Thyroid gland (tissue), 4 donors: Measurements from ENCODE around the gene RNF41. TPM values are rescaled to one million over a fixed set of nuclear protein-coding genes. Genes with fewer than 3 reads are reported as not detected.

ENCODE experiments used
- DNase-seq, 2 donors: peaks; one replicate each; pipeline ENCODE4 v3.0.0-alpha.2; 2019
- H3K27ac ChIP-seq, 3 donors: fragments of 200-600 bp; sonication (generic); 1 replicate in 2 of 3; 2 replicates in 1 of 3; pipeline ENCODE4 v1.5.1; 2016 to 2019; ENCODE audit warnings: mild to moderate bottlenecking in 1 of 3, moderate library complexity in 1 of 3
- H3K27me3 ChIP-seq: fragments of 200-600 bp; sonication (generic); one replicate; pipeline ENCODE4 v1.5.1; 2019
- H3K36me3 ChIP-seq, 2 donors: fragments of 200-600 bp; sonication (generic); one replicate each; pipeline ENCODE4 v1.5.1; 2016 to 2019
- H3K4me1 ChIP-seq, 2 donors: fragments of 200-600 bp; sonication (generic); one replicate each; pipeline ENCODE4 v1.5.1; 2017 to 2019
- H3K4me3 ChIP-seq, 3 donors: fragments of 200-600 bp; sonication (generic); replicated peaks in 1 of 3; 1 replicate in 2 of 3; 2 replicates in 1 of 3; pipeline ENCODE4 v1.5.1; 2016; ENCODE audit warnings: mild to moderate bottlenecking in 1 of 3
- H3K9me3 ChIP-seq: fragments of 200-600 bp; sonication (generic); one replicate; pipeline ENCODE4 v1.5.1; 2017
- POLR2A ChIP-seq, 2 donors: fragments of 450-650 bp; IDR thresholded peaks; one replicate each; pipeline ENCODE4 v1.6.1; 2017; ENCODE audit warnings: antibody characterized with exemption in 2 of 2, mild to moderate bottlenecking in 2 of 2, moderate library complexity in 1 of 2
- WGBS, 2 donors: methylation state at CpG; one replicate each; pipeline ENCODE4 v1.1.5; 2017; 5-methylcytosine and 5-hydroxymethylcytosine counted together
- intact Hi-C: fragments of 100-400 bp; cut with DNase I; formaldehyde crosslinking; loops from one replicate; pipeline ENCODE4 v1.15.1; 2023
- total RNA-seq, 4 donors: library from RNA; depleted of rRNA; stranded (reverse); fragments of >200 nt; gene quantifications; one replicate each; pipeline ENCODE4 v1.2.3, GENCODE V29; 2016
- TF ChIP-seq, protein P1 (sequence below), 6 experiments: fragments of 200-600 bp in 3 of 6; fragments of 450-650 bp in 3 of 6; sonication (generic) in 3 of 6; IDR thresholded peaks; one replicate each; pipeline ENCODE4 v1.5.1; 2016 to 2019; ENCODE audit warnings: antibody characterized with exemption in 6 of 6, mild to moderate bottlenecking in 2 of 6, inconsistent platforms in 1 of 6, moderate library complexity in 1 of 6

RNF41 gene
- total RNA-seq, 4 donors from 2014 or later, result 63.4 to 89.7 (median 73.4) TPM

DNA sequence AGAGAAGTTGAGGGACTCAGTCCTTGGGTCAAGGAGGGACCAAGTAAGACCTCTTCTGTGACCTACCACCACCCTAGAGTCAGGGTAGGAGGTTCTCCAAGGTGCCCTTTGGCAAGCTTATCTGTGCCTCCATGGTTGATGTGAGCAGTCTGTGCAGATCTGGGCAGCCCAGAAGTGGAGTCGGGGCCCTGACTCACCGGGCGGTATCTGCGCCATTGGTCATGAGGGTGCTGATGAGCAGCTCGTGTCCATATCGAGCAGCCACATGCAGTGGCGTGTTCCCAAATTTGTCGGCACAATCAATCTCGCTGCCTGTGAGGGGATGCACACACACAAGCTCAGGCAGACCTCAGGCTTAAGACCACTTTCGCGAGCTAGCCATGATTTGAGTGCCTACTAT, 31.4 kb upstream of the RNF41 start:
- H3K36me3 ChIP-seq, result peaks cover 71% of the 10 kb centered on the region in 2 donors
- intact Hi-C loops, result no loop called here
- DNase-seq, result no peak
- H3K4me3 ChIP-seq, result no peak overlapping the region
- H3K9me3 ChIP-seq, result no peaks in the 10 kb centered on the region
- H3K27me3 ChIP-seq, result no peaks in the 10 kb centered on the region
- WGBS, 2 donors, result 92 to 99% methylated on average over 10 to 11 of the region's 11 CpGs
- H3K27ac ChIP-seq, result no peak overlapping the region
- TF ChIP-seq POLR2A (IDR thresholded peaks at IDR 0.05), result no peak
- TF ChIP-seq, protein P1, sequence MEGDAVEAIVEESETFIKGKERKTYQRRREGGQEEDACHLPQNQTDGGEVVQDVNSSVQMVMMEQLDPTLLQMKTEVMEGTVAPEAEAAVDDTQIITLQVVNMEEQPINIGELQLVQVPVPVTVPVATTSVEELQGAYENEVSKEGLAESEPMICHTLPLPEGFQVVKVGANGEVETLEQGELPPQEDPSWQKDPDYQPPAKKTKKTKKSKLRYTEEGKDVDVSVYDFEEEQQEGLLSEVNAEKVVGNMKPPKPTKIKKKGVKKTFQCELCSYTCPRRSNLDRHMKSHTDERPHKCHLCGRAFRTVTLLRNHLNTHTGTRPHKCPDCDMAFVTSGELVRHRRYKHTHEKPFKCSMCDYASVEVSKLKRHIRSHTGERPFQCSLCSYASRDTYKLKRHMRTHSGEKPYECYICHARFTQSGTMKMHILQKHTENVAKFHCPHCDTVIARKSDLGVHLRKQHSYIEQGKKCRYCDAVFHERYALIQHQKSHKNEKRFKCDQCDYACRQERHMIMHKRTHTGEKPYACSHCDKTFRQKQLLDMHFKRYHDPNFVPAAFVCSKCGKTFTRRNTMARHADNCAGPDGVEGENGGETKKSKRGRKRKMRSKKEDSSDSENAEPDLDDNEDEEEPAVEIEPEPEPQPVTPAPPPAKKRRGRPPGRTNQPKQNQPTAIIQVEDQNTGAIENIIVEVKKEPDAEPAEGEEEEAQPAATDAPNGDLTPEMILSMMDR (IDR thresholded peaks at IDR 0.05), result no peak
- H3K4me1 ChIP-seq, result peaks cover 7 to 14% of the 10 kb centered on the region in 2 donors

DNA sequence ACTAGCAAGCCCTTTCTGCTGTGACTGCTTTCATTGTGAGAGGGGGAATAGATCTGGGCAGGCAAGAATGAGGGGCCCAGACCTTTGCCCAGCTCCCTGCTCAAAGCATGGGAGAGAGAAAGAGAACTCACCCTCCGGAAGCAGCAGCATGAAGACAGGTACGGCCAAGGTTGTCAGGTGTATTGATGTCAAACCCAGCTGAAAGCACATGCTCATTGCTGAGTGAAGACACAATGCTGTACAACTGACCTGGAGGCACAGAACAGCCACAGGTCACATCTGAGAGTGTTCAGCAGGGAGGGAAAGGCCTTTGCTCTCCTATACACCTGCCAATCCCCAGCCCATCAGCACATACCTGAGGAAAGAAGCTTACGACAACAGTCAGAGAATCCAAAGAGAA, 30.9 kb upstream of the RNF41 start:
- H3K27me3 ChIP-seq, result no peaks in the 10 kb centered on the region
- no peaks in the 10 kb centered on the region for H3K9me3 ChIP-seq
- peaks cover 7 to 14% of the 10 kb centered on the region in 2 donors for H3K4me1 ChIP-seq
- TF ChIP-seq, protein P1 (IDR thresholded peaks at IDR 0.05), result no peak
- no peak for TF ChIP-seq POLR2A (IDR thresholded peaks at IDR 0.05)
- peaks cover 76% of the 10 kb centered on the region in 2 donors for H3K36me3 ChIP-seq
- H3K27ac ChIP-seq, result no peak overlapping the region
- no peak for DNase-seq
- 88 to 95% methylated on average over 3 of the region's 3 CpGs for WGBS, 2 donors
- no peak overlapping the region for H3K4me3 ChIP-seq
- intact Hi-C loops, result no loop called here

DNA sequence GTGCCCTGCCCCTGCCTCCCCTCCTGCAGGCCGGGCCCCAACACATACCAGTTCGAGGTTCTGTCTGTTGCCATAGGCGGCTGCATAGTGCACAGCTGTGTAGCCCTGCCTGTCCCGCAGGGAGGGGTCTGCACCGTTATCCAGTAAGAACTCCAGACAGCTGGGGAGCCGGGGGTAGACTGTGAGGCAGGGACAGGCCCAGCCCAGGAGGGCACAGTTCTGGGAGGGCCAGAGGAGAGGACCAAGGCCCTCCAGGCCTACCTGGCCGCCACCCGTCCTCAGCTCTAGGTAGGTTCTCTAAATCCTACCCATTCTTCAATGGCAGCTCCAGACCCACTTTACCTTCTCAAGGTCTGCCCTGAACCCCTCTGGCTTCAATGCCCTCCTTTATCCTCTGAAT, 27.0 kb upstream of the RNF41 start:
- intact Hi-C loops, result no loop called here
- Histone ChIP-seq H3K27me3 (no peaks in the 10 kb centered on the region), H3K36me3 (peaks cover 93 to 96% of the 10 kb centered on the region in 2 donors), H3K9me3 (no peaks in the 10 kb centered on the region), H3K4me1 (no peaks in the 10 kb centered on the region), H3K4me3 (no peak overlapping the region), H3K27ac (no peak overlapping the region)
- TF ChIP-seq, protein P1 (IDR thresholded peaks at IDR 0.05), result no peak
- no peak for TF ChIP-seq POLR2A (IDR thresholded peaks at IDR 0.05)
- DNase-seq, result no peak
- WGBS, 2 donors, result 96% methylated on average over 8 of the region's 8 CpGs

DNA sequence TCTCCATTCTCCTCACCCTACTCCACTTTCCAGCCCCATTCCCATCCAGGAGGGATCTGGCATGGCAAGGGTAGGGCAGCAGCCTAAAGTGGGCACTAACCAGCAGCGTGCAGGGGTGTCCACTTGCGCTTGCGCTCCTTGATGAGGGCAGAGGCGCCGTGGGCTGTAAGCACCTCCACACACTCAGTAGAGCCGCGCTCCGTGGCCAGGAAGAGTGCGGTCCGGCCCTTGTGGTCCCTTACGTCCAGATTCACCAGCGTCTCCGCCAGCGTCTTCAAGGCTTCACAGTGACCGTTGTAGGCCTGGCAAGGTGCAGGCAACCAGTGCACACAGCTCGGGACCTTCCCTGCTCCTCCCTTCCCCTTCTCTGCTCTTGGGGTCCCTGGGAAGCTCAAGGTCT, 26.2 kb upstream of the RNF41 start:
- intact Hi-C loops, result no loop called here
- H3K4me1 ChIP-seq, result no peaks in the 10 kb centered on the region
- 93 to 95% methylated on average over 13 to 16 of the region's 16 CpGs for WGBS, 2 donors
- peaks cover 93 to 96% of the 10 kb centered on the region in 2 donors for H3K36me3 ChIP-seq
- TF ChIP-seq POLR2A (IDR thresholded peaks at IDR 0.05), result no peak
- TF ChIP-seq, protein P1 (IDR thresholded peaks at IDR 0.05), result no peak
- DNase-seq, result no peak
- no peaks in the 10 kb centered on the region for H3K9me3 ChIP-seq
- H3K4me3 ChIP-seq, result no peak overlapping the region
- no peaks in the 10 kb centered on the region for H3K27me3 ChIP-seq
- no peak overlapping the region for H3K27ac ChIP-seq

DNA sequence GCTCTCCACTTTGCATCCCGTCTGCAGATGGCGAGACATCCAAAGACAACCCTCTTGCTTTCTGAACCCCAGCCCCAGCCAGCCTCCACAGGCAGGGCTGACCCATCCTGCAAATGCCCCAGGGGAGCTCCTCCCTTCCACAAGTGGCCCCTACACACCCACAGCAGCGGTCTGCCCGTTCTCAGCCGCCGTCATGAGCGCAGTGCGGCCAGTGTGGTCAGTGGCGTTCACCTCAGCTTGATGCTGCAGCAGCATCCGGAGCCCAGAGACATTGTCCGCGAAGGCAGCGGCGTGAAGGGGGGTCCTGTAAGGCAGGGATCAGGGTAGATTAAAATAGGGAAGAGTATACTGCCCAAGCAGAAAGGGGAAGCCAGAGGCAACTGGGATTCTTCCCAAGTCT, 22.8 kb upstream of the RNF41 start:
- WGBS, 2 donors, result 93 to 96% methylated on average over 12 to 14 of the region's 14 CpGs
- H3K4me3 ChIP-seq, result no peak overlapping the region
- H3K4me1 ChIP-seq, result no peaks in the 10 kb centered on the region
- no peaks in the 10 kb centered on the region for H3K9me3 ChIP-seq
- no peak overlapping the region for H3K27ac ChIP-seq
- no peaks in the 10 kb centered on the region for H3K27me3 ChIP-seq
- peaks cover 83 to 95% of the 10 kb centered on the region in 2 donors for H3K36me3 ChIP-seq
- TF ChIP-seq, protein P1 (IDR thresholded peaks at IDR 0.05), result no peak
- TF ChIP-seq POLR2A (IDR thresholded peaks at IDR 0.05), result no peak
- DNase-seq, result no peak
- intact Hi-C loops, result no loop called here
